Neutrophil (primary cell): ENCODE data around the gene EGFLAM.

Experiments used
- H3K27ac ChIP-seq: fragments of 200-600 bp; sonication (generic); 2 replicates; pipeline ENCODE4 v1.5.1; 2016; ENCODE audit warnings: mild to moderate bottlenecking, moderate library complexity
- H3K27me3 ChIP-seq: fragments of 200-600 bp; sonication (generic); 2 replicates; pipeline ENCODE4 v1.6.0; 2016; ENCODE audit warnings: mild to moderate bottlenecking
- H3K36me3 ChIP-seq: fragments of 200-600 bp; sonication (generic); 2 replicates; pipeline ENCODE4 v1.5.1; 2017
- H3K4me1 ChIP-seq, 2 experiments: fragments of 200-600 bp in 1 of 2; sonication (generic) in 1 of 2; 1 replicate in 1 of 2; 2 replicates in 1 of 2; pipeline versions ENCODE4 v1.5.1 to v1.6.1; 2013 to 2016; ENCODE audit warnings: low read depth in 1 of 2, low read length in 1 of 2, mild to moderate bottlenecking in 1 of 2, moderate library complexity in 1 of 2; ENCODE audit not compliant: control insufficient read depth in 1 of 2, insufficient read depth in 1 of 2
- H3K4me3 ChIP-seq, 2 experiments: fragments of 200-600 bp in 1 of 2; sonication (generic) in 1 of 2; 1 replicate in 1 of 2; 2 replicates in 1 of 2; pipeline ENCODE4 v1.5.1; 2013 to 2016; ENCODE audit warnings: low read depth in 1 of 2, low read length in 1 of 2, mild to moderate bottlenecking in 1 of 2, moderate library complexity in 1 of 2
- H3K9me3 ChIP-seq: fragments of 200-600 bp; sonication (generic); 2 replicates; pipeline ENCODE4 v1.5.1; 2016
- TF ChIP-seq, protein P1 (sequence below): fragments of 200-600 bp; sonication (generic); IDR thresholded peaks from 2 replicates; pipeline ENCODE4 v1.5.1; 2016; ENCODE audit warnings: antibody characterized with exemption

The EGFLAM gene

DNA sequence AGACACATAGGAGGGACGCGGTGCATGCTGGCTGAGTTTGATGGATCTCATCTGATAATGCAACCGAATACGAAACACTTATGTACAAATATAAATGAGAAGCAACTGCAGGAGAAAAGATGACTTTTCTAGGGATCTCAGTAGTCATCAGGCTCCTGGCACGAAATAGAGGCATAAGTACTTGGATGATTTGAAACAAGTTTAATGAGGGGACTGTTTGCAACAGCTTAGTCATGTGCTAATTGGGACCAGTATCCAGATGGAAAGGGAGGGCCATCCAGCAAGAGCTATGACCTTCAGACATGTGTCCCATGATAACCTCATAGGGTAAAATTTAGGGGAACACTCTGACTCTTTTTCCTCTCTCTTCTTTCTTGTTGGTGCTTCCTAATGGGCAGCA lies 123.0 kb downstream of the EGFLAM start:
- Histone ChIP-seq H3K4me1 (no peaks in the 10 kb centered on the region), H3K36me3 (no peaks in the 10 kb centered on the region), H3K27ac (no peak overlapping the region), H3K4me3 (no peak overlapping the region), H3K27me3 (peaks cover 55% of the 10 kb centered on the region), H3K9me3 (no peaks in the 10 kb centered on the region)
- TF ChIP-seq, protein P1, sequence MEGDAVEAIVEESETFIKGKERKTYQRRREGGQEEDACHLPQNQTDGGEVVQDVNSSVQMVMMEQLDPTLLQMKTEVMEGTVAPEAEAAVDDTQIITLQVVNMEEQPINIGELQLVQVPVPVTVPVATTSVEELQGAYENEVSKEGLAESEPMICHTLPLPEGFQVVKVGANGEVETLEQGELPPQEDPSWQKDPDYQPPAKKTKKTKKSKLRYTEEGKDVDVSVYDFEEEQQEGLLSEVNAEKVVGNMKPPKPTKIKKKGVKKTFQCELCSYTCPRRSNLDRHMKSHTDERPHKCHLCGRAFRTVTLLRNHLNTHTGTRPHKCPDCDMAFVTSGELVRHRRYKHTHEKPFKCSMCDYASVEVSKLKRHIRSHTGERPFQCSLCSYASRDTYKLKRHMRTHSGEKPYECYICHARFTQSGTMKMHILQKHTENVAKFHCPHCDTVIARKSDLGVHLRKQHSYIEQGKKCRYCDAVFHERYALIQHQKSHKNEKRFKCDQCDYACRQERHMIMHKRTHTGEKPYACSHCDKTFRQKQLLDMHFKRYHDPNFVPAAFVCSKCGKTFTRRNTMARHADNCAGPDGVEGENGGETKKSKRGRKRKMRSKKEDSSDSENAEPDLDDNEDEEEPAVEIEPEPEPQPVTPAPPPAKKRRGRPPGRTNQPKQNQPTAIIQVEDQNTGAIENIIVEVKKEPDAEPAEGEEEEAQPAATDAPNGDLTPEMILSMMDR = no peak

- Histone ChIP-seq H3K27ac (no peak overlapping the region), H3K9me3 (no peaks in the 10 kb centered on the region), H3K4me3 (no peak overlapping the region), H3K4me1 (no peaks in the 10 kb centered on the region), H3K36me3 (no peaks in the 10 kb centered on the region), H3K27me3 (peaks cover 42% of the 10 kb centered on the region)
- TF ChIP-seq, protein P1 = peak; percentile 48
Measured at GRCh38 chr5:38382898-38383297, 124.5 kb downstream of the EGFLAM start.

GRCh38 chr5:38383701-38384100 lies 125.3 kb downstream of the EGFLAM start:
- Histone ChIP-seq H3K27ac (no peak overlapping the region), H3K4me3 (no peak overlapping the region)

DNA sequence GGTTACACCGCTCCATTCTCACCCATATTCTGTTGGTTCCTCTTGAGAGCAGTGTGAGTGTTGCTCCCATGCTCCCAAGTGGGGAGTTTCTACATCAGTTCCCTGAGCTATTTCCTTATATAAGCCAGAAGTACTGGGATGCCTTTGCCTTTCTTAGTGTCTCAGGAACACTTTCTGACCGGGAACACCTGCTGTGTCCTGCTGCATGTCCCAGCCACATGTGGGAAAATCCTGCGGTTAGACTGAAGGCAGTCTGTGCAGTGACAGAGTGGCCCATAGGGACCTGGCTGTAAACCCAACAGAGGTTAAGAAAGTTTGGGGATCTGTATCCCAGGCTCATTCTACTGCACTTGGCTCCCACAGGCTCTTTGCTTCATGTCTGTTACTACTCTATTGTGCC lies 126.0 kb downstream of the EGFLAM start:
- Histone ChIP-seq H3K9me3 (no peaks in the 10 kb centered on the region), H3K4me1 (no peaks in the 10 kb centered on the region), H3K27me3 (peaks cover 27% of the 10 kb centered on the region), H3K36me3 (no peaks in the 10 kb centered on the region), H3K4me3 (no peak overlapping the region), H3K27ac (no peak overlapping the region)
- TF ChIP-seq, protein P1 = no peak

More at GRCh38 chr5:38383701-38384100, 125.3 kb downstream of the EGFLAM start:
- H3K27me3 ChIP-seq = peaks cover 34% of the 10 kb centered on the region
- H3K36me3 ChIP-seq = no peaks in the 10 kb centered on the region
- no peaks in the 10 kb centered on the region for H3K9me3 ChIP-seq
- TF ChIP-seq, protein P1 = no peak
- no peaks in the 10 kb centered on the region for H3K4me1 ChIP-seq

DNA sequence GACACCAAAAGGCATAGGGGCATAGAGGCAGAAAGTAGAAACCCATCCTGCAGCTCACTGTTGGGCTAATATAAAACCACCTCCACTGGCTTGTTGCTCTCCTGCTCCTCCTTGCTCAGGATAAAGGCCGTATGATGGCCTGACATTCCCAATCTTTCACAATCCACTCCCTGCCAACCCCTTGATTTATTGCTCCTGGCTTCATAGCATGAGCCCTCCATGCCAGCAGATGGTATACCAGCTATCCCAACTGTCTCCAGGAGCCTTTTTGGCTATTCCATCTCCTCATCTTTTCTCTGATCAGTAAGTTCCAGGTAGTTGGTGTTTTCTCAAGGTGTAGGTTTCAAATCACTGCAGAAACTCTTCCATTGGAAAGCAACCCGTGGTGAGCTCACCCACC lies 128.8 kb downstream of the EGFLAM start:
- H3K27me3 ChIP-seq = peaks cover 13% of the 10 kb centered on the region
- H3K27ac ChIP-seq = no peak overlapping the region
- H3K36me3 ChIP-seq = no peaks in the 10 kb centered on the region
- TF ChIP-seq, protein P1 = no peak
- no peaks in the 10 kb centered on the region for H3K4me1 ChIP-seq
- no peak overlapping the region for H3K4me3 ChIP-seq
- no peaks in the 10 kb centered on the region for H3K9me3 ChIP-seq

DNA sequence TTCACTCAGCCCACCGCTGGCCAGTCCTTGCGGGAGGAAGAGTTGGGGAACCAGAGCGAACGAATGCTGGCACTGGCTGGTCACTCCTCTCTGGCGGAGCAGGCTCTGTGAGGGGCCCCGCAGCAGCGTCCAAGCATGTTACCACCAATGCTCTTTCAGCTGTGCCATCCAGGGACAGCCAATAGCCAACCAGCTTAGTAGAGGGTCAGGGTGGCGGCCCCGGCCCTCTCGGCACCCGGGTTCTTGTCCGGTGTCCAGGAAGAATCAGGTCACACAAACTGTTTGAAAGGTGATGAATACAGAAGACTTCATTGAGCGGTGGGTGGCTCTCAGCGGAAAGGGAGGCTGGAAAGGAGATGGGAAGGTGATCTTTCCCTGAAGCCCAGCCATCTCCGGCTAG lies 135.3 kb downstream of the EGFLAM start:
- no peak overlapping the region for H3K27ac ChIP-seq
- no peaks in the 10 kb centered on the region for H3K9me3 ChIP-seq
- TF ChIP-seq, protein P1 = no peak
- H3K4me3 ChIP-seq = no peak overlapping the region
- peaks cover 31% of the 10 kb centered on the region for H3K27me3 ChIP-seq
- H3K36me3 ChIP-seq = no peaks in the 10 kb centered on the region
- no peaks in the 10 kb centered on the region for H3K4me1 ChIP-seq
